ENCODE measurements around the gene CACNA1A. TPM values are rescaled to one million over a fixed set of nuclear protein-coding genes. Genes with fewer than 3 reads are reported as not detected.

Gene CACNA1A
- total RNA-seq, 1 donor: 0.21 TPM

GRCh38 chr19:13255041-13255718, 251.1 kb downstream of the CACNA1A start:
- Histone ChIP-seq H3K9me3 (ENCODE audit: low read depth, low read length) (no peaks in the 10 kb centered on the region), H3K4me3 (ENCODE audit: low read length) (no peak overlapping the region), H3K27me3 (ENCODE audit: insufficient read depth, low read length) (no peaks in the 10 kb centered on the region), H3K4me1 (ENCODE audit: insufficient read depth, low read length) (no peaks in the 10 kb centered on the region)

- Histone ChIP-seq H3K4me1 (ENCODE audit: insufficient read depth, low read length) (no peaks in the 10 kb centered on the region), H3K27me3 (ENCODE audit: insufficient read depth, low read length) (no peaks in the 10 kb centered on the region), H3K9me3 (ENCODE audit: low read depth, low read length) (no peaks in the 10 kb centered on the region), H3K4me3 (ENCODE audit: low read length) (no peak overlapping the region)
Measured at GRCh38 chr19:13252569-13253335, 253.5 kb downstream of the CACNA1A start.

- no peaks in the 10 kb centered on the region for H3K4me1 ChIP-seq (ENCODE audit: insufficient read depth, low read length)
- no peaks in the 10 kb centered on the region for H3K9me3 ChIP-seq (ENCODE audit: low read depth, low read length)
- no peaks in the 10 kb centered on the region for H3K27me3 ChIP-seq (ENCODE audit: insufficient read depth, low read length)
- H3K4me3 ChIP-seq (ENCODE audit: low read length): no peak overlapping the region
Measured at GRCh38 chr19:13244920-13245319, 261.4 kb downstream of the CACNA1A start.

- Histone ChIP-seq H3K9me3 (ENCODE audit: low read depth, low read length) (no peaks in the 10 kb centered on the region), H3K27me3 (ENCODE audit: insufficient read depth, low read length) (no peaks in the 10 kb centered on the region), H3K4me1 (ENCODE audit: insufficient read depth, low read length) (no peaks in the 10 kb centered on the region), H3K4me3 (ENCODE audit: low read length) (no peak overlapping the region)
Measured at GRCh38 chr19:13241231-13242104, 264.8 kb downstream of the CACNA1A start.

DNA sequence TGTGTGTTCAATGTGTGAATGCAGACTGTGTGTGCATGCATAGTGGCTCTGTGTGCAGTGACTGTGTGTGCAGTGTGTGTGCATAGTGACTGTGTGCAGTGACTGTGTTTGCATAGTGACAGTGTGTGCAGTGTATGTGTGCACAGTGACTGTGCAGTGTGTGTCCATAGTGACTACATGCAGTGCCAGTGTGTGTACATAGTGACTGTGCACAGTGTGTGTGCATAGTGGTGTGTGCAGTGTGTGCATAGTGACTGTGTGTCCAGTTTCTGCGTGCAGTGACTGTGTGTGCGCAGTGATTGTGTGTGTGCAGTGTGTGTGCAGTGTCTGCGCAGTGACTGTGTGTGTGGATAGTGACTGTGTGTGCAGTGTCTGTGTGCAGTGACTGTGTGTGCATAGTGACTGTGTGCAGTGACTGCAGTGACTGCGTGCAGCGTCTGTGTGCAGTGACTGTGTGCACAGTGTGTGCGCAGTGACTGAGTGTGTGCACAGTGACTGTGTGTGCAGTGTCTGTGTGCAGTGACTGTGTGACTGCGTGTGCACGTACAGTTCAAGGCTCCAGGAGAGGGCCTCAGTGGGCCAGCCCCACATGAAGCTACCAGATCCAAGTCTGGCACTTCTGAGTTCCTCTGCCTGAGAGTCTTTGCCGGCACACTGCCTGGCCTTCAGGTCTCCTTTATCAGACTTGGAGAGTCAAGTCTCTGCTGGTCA, 265.8 kb downstream of the CACNA1A start:
- Histone ChIP-seq H3K4me3 (ENCODE audit: low read length) (no peak overlapping the region), H3K27me3 (ENCODE audit: insufficient read depth, low read length) (no peaks in the 10 kb centered on the region), H3K4me1 (ENCODE audit: insufficient read depth, low read length) (no peaks in the 10 kb centered on the region), H3K9me3 (ENCODE audit: low read depth, low read length) (no peaks in the 10 kb centered on the region)

- H3K4me1 ChIP-seq (ENCODE audit: insufficient read depth, low read length): peaks cover 11% of the 10 kb centered on the region
- H3K27me3 ChIP-seq (ENCODE audit: insufficient read depth, low read length): no peaks in the 10 kb centered on the region
- H3K9me3 ChIP-seq (ENCODE audit: low read depth, low read length): no peaks in the 10 kb centered on the region
- no peak overlapping the region for H3K4me3 ChIP-seq (ENCODE audit: low read length)
Measured at GRCh38 chr19:13238891-13239534, 267.3 kb downstream of the CACNA1A start.

DNA sequence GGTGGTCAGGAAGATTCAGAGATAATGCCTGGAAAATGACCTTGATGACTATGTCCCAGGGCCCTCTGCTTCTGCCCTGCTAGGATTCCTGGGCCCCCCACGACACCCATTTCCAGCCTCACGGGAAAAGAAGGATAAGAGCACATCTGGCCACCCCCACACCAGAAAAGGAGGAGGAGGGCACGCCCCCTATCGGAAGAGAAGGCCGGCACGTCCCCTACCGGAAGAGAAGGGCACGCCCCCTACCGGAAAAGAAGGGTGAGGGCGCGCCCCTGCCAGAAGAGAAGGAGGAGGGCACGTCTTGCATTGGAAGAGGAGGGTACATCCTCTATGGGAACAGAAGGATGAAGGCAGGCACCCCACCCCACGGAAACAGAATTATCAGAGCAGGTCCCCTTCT, 271.8 kb downstream of the CACNA1A start:
- Histone ChIP-seq H3K9me3 (ENCODE audit: low read depth, low read length) (no peaks in the 10 kb centered on the region), H3K27me3 (ENCODE audit: insufficient read depth, low read length) (no peaks in the 10 kb centered on the region), H3K4me1 (ENCODE audit: insufficient read depth, low read length) (peaks cover 11% of the 10 kb centered on the region), H3K4me3 (ENCODE audit: low read length) (no peak overlapping the region)

- H3K4me3 ChIP-seq (ENCODE audit: low read length): no peak overlapping the region
- peaks cover 11% of the 10 kb centered on the region for H3K4me1 ChIP-seq (ENCODE audit: insufficient read depth, low read length)
- H3K27me3 ChIP-seq (ENCODE audit: insufficient read depth, low read length): no peaks in the 10 kb centered on the region
- no peaks in the 10 kb centered on the region for H3K9me3 ChIP-seq (ENCODE audit: low read depth, low read length)
Measured at GRCh38 chr19:13231663-13232062, 274.6 kb downstream of the CACNA1A start.

- Histone ChIP-seq H3K27me3 (ENCODE audit: insufficient read depth, low read length) (no peaks in the 10 kb centered on the region), H3K4me3 (ENCODE audit: low read length) (no peak overlapping the region), H3K4me1 (ENCODE audit: insufficient read depth, low read length) (peaks cover 1% of the 10 kb centered on the region), H3K9me3 (ENCODE audit: low read depth, low read length) (no peaks in the 10 kb centered on the region)
Measured at GRCh38 chr19:13229246-13229645, 277.0 kb downstream of the CACNA1A start.

GRCh38 chr19:13228561-13228960, 277.7 kb downstream of the CACNA1A start:
- H3K9me3 ChIP-seq (ENCODE audit: low read depth, low read length): no peaks in the 10 kb centered on the region
- no peak overlapping the region for H3K4me3 ChIP-seq (ENCODE audit: low read length)
- H3K4me1 ChIP-seq (ENCODE audit: insufficient read depth, low read length): no peaks in the 10 kb centered on the region
- no peaks in the 10 kb centered on the region for H3K27me3 ChIP-seq (ENCODE audit: insufficient read depth, low read length)

GRCh38 chr19:13226983-13227382, 279.3 kb downstream of the CACNA1A start:
- Histone ChIP-seq H3K27me3 (ENCODE audit: insufficient read depth, low read length) (no peaks in the 10 kb centered on the region), H3K9me3 (ENCODE audit: low read depth, low read length) (no peaks in the 10 kb centered on the region), H3K4me3 (ENCODE audit: low read length) (no peak overlapping the region), H3K4me1 (ENCODE audit: insufficient read depth, low read length) (no peaks in the 10 kb centered on the region)

- no peaks in the 10 kb centered on the region for H3K9me3 ChIP-seq (ENCODE audit: low read depth, low read length)
- no peak overlapping the region for H3K4me3 ChIP-seq (ENCODE audit: low read length)
- H3K4me1 ChIP-seq (ENCODE audit: insufficient read depth, low read length): no peaks in the 10 kb centered on the region
- no peaks in the 10 kb centered on the region for H3K27me3 ChIP-seq (ENCODE audit: insufficient read depth, low read length)
Measured at GRCh38 chr19:13225973-13226865, 280.1 kb downstream of the CACNA1A start.

- H3K4me3 ChIP-seq (ENCODE audit: low read length): no peak overlapping the region
- no peaks in the 10 kb centered on the region for H3K9me3 ChIP-seq (ENCODE audit: low read depth, low read length)
- no peaks in the 10 kb centered on the region for H3K27me3 ChIP-seq (ENCODE audit: insufficient read depth, low read length)
- no peaks in the 10 kb centered on the region for H3K4me1 ChIP-seq (ENCODE audit: insufficient read depth, low read length)
Measured at GRCh38 chr19:13225085-13225484, 281.2 kb downstream of the CACNA1A start.
